H1 (cell line): ENCODE data around the gene CDHR2.
A peak's percentile ranks its signal among the peaks of the same experiment; 100 is the strongest.

Source experiments
- BCL11A ChIP-seq, 2 experiments: IDR thresholded peaks; one replicate each; pipeline ENCODE4 v1.6.1; 2011; ENCODE audit warnings: low read depth in 2 of 2, low read length in 2 of 2, mild to moderate bottlenecking in 2 of 2
- CHD1 ChIP-seq: IDR thresholded peaks from 2 replicates; pipeline ENCODE4 v1.6.1; 2012; ENCODE audit warnings: low read depth, low read length, improper control_type of control experiment
- CTCF ChIP-seq, 3 experiments: IDR thresholded peaks; 1 replicate in 2 of 3; 2 replicates in 1 of 3; pipeline versions ENCODE4 v1.5.1 to v1.6.1; 2011; ENCODE audit warnings: low read length in 3 of 3, mild to moderate bottlenecking in 3 of 3, inconsistent platforms in 2 of 3, low read depth in 1 of 3, moderate library complexity in 1 of 3; ENCODE audit not compliant: insufficient read depth in 1 of 3; ENCODE audit errors: control extremely low read depth in 1 of 3
- FOSL1 ChIP-seq: IDR thresholded peaks from 2 replicates; pipeline ENCODE4 v1.6.1; 2011; ENCODE audit warnings: mild to moderate bottlenecking, low read depth, low read length, moderate library complexity; ENCODE audit not compliant: insufficient read depth
- JUND ChIP-seq: IDR thresholded peaks from 2 replicates; pipeline ENCODE4 v1.6.1; 2011; ENCODE audit warnings: mild to moderate bottlenecking, improper control_type of control experiment, low read length
- MAX ChIP-seq: IDR thresholded peaks from 2 replicates; pipeline ENCODE4 v1.6.1; 2012; ENCODE audit warnings: inconsistent platforms
- SUZ12 ChIP-seq: fragments of 200-600 bp; sonication (generic); IDR thresholded peaks from 2 replicates; pipeline ENCODE4 v1.6.1; 2012; ENCODE audit warnings: mild to moderate bottlenecking, inconsistent platforms, low read length, moderate library complexity, mixed read lengths
- TAF1 ChIP-seq: IDR thresholded peaks from 2 replicates; pipeline ENCODE4 v1.6.1; 2011; ENCODE audit warnings: mild to moderate bottlenecking, low read depth, low read length

- no peak for TF ChIP-seq CTCF (IDR thresholded peaks at IDR 0.05; ENCODE audit: control extremely low read depth in 1 of 3, insufficient read depth in 1 of 3, low read depth in 1 of 3, low read length in 3 of 3)
- TF ChIP-seq MAX, result peak; percentile 24; the same call in 1 of the 2 replicates
- peak; percentile 94 for TF ChIP-seq TAF1
- TF ChIP-seq FOSL1, result no peak
- no peak for TF ChIP-seq BCL11A (IDR thresholded peaks at IDR 0.05; ENCODE audit: low read depth in 2 of 2, low read length in 2 of 2)
- TF ChIP-seq SUZ12, result no peak
- peak; percentile 99 for TF ChIP-seq JUND
- TF ChIP-seq CHD1, result no peak
Measured at GRCh38 chr5:176537554-176538229, 11.4 kb upstream of the CDHR2 start.
